ENCODE data around the gene NPW.
"Not testable (repeated sequence)": the region's sequence is repeated elsewhere in the genome, so short reads cannot be mapped to it uniquely, and the experiment has no call there.

NPW gene

DNA sequence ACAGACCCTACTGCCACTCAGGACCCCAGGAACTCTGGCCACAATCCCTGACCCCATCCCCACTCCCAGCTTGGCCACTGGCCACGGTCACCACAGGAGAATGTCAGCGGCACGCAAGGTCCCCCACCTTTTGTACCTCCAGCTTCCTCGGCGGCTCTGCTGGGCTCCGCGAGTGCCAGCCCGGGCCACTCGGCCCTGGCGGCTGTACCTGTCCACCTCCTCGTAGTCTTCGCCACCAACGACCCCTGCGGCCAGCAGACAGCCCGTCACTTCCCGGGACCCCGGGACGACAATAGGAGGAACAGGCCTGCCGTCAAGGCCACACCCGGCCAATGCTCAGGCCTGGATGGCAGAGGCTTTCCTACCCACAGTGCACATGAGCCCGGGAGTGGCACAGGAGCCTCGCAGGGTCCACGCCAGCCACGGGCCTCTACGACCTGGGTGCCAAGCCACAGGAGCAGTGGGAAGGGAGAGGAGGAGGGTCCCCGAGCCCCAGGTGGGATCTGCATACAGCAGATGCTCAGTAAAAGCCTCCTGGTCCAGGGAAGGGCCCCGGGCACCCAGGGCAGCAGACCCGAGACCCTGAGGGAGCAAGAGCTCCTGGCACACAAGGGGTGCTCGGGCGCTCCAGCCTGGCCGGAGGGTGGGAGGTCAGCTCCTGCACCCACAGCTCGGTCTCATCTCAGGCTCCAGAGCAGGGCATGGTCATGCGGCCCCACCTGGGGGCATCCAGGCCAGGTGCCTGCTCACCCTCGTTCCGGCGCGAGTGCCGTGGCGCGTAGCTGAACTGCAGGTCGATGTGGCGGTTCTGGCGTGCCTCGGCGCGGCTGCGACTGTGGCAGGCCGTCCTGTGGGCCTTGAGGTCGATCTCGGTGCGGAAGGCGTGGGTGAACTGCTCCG, 17.9 kb upstream of the NPW start:
- in situ Hi-C loops (cut with MboI; ENCODE audit: low sequenced_read_pairs), result no loop called here

GRCh38 chr16:2002406-2003230, 17.0 kb upstream of the NPW start:
- in situ Hi-C loops (cut with MboI; ENCODE audit: low sequenced_read_pairs), result no loop called here

DNA sequence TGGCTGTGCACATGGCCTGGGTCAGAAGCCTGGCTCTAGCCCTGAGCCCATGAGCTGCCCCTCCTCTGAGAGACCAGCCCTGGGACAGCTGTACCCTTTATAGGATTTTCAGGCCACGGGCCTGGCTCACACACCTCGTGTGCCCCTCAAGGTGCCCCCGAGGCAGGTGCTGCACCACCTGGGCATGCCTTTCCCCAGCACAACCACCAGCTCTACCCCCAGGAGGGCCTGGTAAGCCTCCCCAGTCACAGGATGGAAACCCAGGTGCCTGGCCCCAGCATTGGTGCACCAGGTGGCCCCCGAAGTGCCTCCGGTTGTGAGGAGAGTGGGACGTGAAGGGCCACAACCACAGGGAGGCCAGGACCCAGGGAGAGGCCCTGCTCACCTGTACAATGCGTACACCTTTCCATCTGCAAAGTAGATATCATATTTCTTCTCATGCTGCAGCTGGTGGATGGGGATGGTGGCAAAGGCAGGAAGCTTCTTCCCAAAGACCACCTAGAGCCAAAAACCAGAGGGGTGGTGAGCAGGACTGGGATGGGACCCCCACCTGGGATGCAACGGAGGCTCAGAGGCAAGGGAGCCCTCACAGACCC, 16.3 kb upstream of the NPW start:
- in situ Hi-C loops (cut with MboI; ENCODE audit: low sequenced_read_pairs), result no loop called here

- in situ Hi-C loops (cut with MboI; ENCODE audit: low sequenced_read_pairs), result no loop called here
These were observed 15.6 kb upstream of the NPW start for GRCh38 chr16:2003827-2004641.

DNA sequence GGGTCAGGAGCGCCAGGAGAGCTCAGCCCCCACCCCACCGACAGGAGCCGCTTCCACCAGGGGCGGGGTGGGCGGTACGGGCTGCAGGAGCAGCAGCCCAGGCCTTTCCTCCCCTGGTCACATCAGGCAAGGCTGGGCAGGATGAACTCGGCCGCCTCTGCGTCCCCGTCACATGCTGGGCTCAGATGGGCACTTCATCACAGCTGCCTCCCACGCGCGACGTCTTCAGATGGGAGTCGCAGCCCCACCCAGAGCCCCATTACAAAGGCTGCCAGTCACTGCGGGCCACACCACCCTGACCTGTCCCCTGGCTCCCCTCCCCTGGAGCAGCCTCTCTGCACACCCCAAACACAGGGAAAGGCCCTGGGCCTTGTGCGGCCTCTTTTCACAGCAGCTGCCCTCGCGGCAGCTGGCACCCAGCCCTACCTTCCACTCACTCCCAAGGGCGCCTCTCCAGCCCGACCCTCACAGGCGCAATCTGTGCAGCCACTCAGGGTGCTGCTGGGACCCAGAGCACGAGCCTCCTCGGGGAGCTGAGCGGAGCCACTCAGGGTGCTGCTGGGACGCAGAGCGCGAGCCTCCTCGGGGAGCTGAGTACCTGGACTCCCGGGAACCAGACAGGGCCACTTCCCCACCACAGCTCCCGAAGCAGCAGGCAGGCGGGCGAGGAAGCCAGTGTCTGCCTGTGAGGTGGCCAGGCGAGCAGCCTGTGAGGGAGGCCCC, 14.6 kb upstream of the NPW start:
- in situ Hi-C loops (cut with MboI; ENCODE audit: low sequenced_read_pairs), result no loop called here

GRCh38 chr16:2005646-2006045, 13.9 kb upstream of the NPW start:
- in situ Hi-C loops (cut with MboI; ENCODE audit: low sequenced_read_pairs), result no loop called here

- in situ Hi-C loops (cut with MboI; ENCODE audit: low sequenced_read_pairs), result no loop called here
These were observed 13.3 kb upstream of the NPW start for GRCh38 chr16:2006317-2006716.

GRCh38 chr16:2007081-2007836, 12.3 kb upstream of the NPW start:
- in situ Hi-C loops (cut with MboI; ENCODE audit: low sequenced_read_pairs), result no loop called here

DNA sequence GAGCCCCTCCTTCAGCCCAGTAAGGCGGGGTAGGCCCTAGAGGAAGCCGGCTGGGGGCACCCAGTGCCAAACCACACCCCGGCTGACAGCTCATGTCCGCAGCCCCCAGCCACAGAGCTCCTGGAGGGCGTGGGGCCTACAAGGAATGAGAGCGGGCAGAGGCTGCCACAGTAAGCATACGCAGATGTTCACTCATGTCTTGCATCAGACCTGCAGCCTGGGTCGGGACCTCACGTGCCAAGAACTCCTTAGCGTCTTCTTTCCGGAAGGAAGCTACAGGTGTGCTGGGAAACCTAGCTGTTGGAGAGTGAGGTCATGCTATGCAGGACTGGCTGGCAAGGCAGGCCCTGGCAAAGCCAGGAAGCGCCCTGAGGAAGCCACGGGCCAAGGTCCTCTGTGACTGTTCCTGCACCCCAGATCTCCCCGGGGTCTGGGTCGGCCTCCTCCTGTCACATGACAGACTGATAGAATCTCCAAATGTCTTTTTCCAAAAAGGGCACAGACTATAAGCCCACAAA, 11.5 kb upstream of the NPW start:
- in situ Hi-C loops (cut with MboI; ENCODE audit: low sequenced_read_pairs), result no loop called here

- in situ Hi-C loops (cut with MboI; ENCODE audit: low sequenced_read_pairs), result no loop called here
These were observed 10.9 kb upstream of the NPW start for GRCh38 chr16:2008631-2009163.

DNA sequence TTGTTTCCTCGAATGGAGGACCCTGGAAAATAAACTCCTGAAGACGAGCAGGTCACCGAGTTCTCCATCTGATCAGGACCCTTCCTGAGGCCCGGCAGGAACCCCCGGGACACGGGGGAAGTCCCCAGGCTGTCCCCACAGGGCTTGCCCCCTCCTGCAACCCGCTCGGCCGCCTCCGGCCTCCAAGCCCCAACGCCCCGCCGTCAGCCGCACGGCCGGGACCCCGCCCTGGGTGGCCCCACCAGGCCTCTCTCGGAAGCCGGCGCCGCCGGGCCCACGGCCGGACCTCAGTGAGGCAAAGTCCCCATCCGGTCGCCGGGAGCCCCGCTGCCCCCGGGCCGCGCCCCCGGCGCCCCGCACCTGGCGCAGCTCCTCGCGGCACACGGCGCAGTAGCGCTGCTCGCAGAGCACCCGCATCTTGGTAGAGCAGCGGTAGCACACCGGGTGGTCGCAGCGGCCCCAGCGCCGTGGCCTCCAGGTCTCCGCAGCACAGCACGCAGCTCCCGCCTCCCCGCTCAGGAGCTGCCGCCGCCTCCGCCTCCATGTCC, 10.3 kb upstream of the NPW start:
- in situ Hi-C loops (cut with MboI; ENCODE audit: low sequenced_read_pairs), result no loop called here

GRCh38 chr16:2009791-2010510, 9.6 kb upstream of the NPW start, which contains the start of gene ZNF598:
TSS of gene ZNF598 (minus strand) at chr16:2009821.
- in situ Hi-C loops (cut with MboI; ENCODE audit: low sequenced_read_pairs), result no loop called here

DNA sequence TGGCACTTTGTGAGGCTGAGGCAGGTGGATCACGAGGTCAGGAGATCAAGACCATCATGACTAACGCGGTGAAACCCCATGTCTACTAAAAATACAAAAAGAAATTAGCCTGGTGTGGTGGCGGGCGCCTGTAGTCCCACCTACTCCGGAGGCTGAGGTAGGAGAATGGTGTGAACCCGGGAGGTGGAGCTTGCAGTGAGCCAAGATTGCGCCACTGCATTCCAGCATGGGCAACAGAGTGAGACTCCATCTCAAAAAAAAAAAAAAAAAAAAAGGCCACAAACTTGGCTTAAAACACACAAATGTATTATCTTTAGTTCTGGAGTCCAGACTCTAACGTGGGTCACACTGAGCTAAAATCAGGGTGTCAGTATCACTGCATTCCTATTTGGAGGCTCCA, 7.9 kb upstream of the NPW start:
- in situ Hi-C loops (cut with MboI; ENCODE audit: low sequenced_read_pairs), result not testable (repeated sequence)

DNA sequence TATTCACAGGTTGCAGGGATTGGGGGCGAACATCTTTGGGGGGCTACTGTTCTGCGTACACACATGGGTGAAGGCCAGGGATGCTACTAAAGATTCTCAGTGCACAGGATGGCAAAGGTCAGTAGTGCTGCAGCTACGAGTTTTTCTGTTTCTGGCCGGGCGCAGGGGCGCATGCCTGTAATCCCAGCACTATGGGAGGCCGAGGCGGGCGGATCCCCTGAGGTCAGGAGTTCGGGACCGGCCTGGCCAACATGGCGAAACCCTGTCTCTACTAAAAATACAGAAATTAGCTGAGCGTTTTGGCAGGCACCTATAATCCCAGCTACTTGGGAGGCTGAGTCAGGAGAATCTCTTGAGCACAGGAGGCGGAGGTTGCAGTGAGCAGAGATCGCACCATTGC, 6.1 kb upstream of the NPW start:
- in situ Hi-C loops (cut with MboI; ENCODE audit: low sequenced_read_pairs), result no loop called here

DNA sequence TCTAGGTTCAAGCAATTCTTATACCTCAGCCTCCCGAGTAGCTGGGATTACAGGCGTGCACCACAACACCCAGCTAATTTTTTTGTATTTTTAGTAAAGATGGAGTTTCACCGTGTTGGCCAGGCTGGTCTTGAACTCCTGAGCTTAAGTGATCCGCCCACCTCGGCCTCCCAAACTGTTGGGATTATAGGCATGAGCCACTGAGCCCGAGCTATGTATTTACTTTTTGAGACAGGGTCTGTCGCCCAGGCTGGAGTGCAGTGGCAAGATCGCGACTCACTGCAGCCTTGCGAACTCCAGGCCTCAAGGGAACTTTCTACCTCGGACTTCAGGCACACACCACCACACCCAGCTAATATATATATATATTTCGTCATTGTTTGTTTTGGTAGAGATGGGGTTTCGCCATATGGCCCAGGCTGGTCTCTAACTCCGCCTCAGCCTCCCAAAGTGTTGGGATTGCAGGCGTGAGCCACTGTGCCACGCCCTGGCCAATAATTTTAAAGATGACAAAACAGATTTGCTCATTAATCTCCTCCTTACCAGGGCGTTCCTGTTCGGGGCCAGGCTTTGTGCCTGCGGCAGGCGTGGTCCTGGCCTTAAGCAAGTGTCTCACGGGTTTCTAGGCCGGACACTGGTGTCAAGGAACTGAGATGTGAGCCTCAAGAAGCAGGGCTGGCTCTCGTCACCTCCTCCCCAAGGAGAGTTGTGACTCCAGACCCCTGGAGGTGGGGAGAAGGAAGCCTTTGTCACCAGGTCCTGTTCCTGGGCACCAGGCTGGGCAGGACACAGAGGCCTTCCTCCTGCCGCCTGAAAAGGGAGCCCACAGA, 4.3 kb upstream of the NPW start:
- in situ Hi-C loops (cut with MboI; ENCODE audit: low sequenced_read_pairs), result no loop called here

GRCh38 chr16:2015947-2016208, 3.7 kb upstream of the NPW start:
- in situ Hi-C loops (cut with MboI; ENCODE audit: low sequenced_read_pairs), result no loop called here

GRCh38 chr16:2016407-2016922, 3.1 kb upstream of the NPW start:
- in situ Hi-C loops (cut with MboI; ENCODE audit: low sequenced_read_pairs), result no loop called here

All from hTERT RPE-1 (cell line).